ENCODE results near the gene RAB5B.
"Not testable (repeated sequence)": the region's sequence is repeated elsewhere in the genome, so short reads cannot be mapped to it uniquely, and the experiment has no call there.

Gene RAB5B

GRCh38 chr12:55940065-55940732 is 33.7 kb upstream of the RAB5B start:
- in situ Hi-C loops (cut with MboI; ENCODE audit: low sequenced_read_pairs) = no loop called here

GRCh38 chr12:55942055-55942454 is 31.8 kb upstream of the RAB5B start:
- in situ Hi-C loops (cut with MboI; ENCODE audit: low sequenced_read_pairs) = no loop called here

DNA sequence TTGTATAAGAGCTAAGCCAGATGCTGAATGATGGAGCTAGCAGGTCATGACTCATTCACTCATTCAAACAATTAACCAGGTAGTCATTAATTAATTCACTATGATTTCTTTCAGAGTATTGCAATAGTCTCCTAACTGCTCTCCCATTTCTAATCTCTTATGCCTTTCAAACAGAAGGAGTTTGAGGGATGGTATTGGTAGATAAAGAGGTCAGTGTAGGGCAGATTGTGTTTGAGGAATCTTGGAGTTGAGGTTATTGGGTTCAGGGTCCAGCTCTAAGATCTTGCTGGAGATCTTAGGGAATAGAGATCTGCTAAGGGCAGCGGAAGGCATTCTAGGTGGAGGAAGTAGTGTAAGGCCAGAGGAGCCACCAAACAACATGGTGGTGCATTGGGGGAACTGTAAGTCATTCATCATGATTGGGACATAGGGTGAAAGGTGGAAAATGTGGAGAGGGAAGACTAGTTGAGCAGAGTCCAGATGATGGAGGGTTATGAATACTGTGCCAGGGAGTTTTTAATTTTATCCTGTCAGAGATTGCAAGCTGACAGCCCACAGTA is 31.2 kb upstream of the RAB5B start:
- in situ Hi-C loops (cut with MboI; ENCODE audit: low sequenced_read_pairs) = no loop called here

GRCh38 chr12:55946553-55946952 is 27.3 kb upstream of the RAB5B start:
- in situ Hi-C loops (cut with MboI; ENCODE audit: low sequenced_read_pairs) = no loop called here

DNA sequence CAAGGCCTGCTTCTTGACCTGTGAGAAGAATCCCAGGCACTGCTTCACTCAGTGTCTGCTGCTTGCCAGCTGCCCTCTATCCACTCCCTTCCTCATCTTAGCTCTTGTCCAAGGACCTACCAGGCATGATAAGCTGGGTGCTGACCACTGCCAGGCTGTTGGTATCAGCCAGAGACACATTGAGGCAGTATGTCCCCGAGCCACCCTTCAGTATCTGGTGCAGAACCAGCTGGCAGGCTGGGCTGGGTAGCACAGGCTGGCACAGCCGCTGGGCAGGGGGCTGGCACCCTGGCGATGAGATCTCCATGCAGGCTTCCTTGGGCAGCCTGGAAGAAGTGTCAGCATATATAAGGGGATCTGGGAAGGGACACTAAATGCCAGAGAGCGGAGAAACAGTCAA is 18.5 kb upstream of the RAB5B start:
- in situ Hi-C loops (cut with MboI; ENCODE audit: low sequenced_read_pairs) = no loop called here

DNA sequence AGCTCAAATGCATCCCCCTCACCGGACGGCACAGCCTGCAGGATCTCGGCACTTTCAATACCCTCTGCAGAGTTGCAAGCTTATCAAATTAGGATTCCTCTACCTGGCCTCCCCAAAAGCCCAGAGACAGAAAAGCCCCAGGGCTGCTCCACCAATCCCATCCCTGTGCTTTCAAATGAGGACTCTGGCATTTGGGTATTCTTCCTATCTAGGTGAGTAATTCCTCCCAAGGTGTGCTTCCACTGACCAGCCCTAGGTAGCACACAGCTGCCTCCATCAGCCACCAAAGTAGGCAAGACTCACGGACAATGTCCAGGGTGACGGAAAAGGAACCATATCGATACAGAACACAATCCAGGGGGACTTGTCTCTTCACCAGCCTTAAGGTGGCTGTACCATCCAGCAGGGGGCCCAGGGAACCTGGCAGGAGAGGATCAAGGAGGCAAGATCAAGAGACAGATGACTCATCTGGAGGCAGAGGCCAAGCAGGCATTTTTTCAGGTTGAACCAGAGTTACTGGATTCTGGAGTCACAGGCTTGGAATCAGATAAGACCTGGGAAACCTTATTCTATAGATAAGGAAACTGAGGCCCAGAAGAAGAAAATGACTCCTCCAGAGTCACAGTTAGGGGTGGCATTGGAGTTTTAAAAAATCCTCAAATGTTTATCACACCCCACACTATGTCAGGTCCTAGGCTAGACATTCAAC is 17.9 kb upstream of the RAB5B start:
- in situ Hi-C loops (cut with MboI; ENCODE audit: low sequenced_read_pairs) = no loop called here

DNA sequence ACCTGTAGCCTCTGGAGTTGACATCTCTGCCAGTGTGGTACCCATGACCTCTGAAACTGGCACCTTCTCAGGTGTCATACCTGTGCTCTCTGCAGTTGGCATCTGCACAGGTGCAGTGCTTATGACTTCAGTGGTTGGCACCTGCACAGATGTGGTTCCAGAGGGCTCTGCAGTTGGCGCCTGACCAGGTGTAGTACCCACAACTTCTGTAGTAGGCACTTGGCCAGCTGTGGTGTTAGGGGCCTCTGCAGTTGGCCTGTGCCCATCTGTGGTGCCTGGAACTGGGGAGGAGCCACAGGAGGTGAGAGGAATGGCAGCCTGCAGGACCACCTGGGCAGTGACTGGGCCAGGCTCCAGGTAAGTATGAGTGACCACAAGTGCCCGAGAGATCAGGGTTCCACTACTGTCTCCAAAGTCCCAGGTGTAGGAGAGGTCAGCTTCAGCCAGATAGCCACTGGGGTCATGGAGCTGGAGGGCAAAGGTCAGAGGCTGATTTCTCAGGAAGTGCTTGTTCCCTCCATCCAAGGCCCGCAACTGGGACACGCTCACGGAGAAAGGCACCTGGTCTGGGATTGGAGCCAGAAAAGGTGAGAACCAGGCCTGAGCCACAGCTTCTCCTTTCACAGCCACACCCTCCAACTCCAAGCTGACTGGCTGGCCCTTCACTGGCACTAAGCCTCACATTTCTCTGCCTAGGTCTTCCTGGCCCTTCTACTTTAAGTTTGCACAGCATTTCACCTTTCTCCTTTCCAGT is 16.6 kb upstream of the RAB5B start:
- in situ Hi-C loops (cut with MboI; ENCODE audit: low sequenced_read_pairs) = no loop called here

GRCh38 chr12:55963760-55964159 is 10.1 kb upstream of the RAB5B start:
- in situ Hi-C loops (cut with MboI; ENCODE audit: low sequenced_read_pairs) = no loop called here

DNA sequence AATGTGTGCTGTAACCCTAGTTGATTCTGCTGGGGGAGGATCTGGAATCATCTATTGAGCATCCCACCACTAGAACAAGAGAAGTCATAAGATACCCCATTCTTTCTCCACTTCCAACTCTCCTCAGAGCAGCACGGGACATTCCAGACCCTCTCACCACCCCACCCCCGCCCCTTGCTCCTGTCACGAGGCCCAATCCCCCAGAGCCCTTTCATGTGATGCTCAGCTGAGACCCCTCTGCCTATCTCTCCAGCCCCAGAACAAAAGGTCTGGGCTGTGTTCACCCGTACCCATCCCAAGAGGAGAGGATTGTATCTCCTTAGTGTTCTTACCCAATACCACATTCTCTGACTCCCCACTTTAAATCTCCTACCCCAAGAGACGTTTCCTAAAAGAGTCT is 8.6 kb upstream of the RAB5B start:
- in situ Hi-C loops (cut with MboI; ENCODE audit: low sequenced_read_pairs) = no loop called here

GRCh38 chr12:55965941-55966407 is 7.9 kb upstream of the RAB5B start, which contains the start of gene PMEL:
Gene PMEL, minus strand, starts transcription at chr12:55966042. Its CDS starts 31 bp downstream, at chr12:55966011.
- in situ Hi-C loops (cut with MboI; ENCODE audit: low sequenced_read_pairs) = no loop called here

DNA sequence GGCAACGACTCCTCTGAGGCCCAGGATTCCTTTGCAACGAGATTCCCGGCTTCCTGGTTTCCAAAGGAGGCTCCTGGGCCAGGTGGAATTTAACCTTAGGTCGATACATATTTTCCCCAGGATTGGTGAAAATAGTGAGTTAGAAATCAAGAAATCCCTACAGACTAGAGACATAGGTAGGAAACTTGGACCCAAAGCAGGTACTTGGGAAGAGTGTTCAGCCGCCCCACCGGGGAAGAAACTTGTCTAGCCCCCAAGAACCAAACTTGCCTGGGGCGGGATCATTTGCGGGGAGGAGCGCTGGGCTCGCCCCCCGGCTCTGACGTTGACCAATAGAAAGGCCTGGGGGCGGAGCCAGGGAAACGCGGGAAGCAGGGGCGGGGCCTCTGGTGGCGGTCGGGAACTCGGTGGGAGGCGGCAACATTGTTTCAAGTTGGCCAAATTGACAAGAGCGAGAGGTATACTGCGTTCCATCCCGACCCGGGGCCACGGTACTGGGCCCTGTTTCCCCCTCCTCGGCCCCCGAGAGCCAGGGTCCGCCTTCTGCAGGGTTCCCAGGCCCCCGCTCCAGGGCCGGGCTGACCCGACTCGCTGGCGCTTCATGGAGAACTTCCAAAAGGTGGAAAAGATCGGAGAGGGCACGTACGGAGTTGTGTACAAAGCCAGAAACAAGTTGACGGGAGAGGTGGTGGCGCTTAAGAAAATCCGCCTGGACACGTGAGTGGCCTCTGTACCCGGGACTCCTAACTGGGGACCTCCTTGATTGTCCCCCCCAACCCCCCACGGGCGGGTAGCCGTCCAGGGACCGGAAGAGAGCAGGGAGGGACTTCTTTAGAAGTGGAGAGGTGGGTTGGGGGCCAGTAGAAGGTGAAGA is 7.2 kb upstream of the RAB5B start, which contains the start of gene CDK2:
CDK2 (plus strand) TSS at position 423 of the 874 bp plus-strand sequence; CDS start at position 602, 179 bp downstream.
- in situ Hi-C loops (cut with MboI; ENCODE audit: low sequenced_read_pairs) = no loop called here

- in situ Hi-C loops (cut with MboI; ENCODE audit: low sequenced_read_pairs) = no loop called here
These were observed 4.5 kb upstream of the RAB5B start for GRCh38 chr12:55969356-55969755.

DNA sequence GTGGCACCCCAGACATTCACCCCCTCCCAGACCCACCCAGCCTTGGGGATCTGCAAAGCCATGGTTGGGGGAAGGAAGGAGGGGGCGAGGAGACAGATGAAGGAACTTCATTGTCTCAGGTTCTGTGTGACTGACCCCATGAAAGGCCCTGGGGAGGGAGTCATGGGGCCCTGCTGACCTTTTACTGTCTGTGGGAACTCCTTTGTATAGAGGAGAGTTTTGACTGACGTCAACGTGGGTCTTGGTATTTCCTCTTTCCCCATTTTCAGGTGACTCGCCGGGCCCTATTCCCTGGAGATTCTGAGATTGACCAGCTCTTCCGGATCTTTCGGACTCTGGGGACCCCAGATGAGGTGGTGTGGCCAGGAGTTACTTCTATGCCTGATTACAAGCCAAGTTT is 3.1 kb upstream of the RAB5B start:
- in situ Hi-C loops (cut with MboI; ENCODE audit: low sequenced_read_pairs) = no loop called here

GRCh38 chr12:55972042-55972441 is 1.8 kb upstream of the RAB5B start:
- in situ Hi-C loops (cut with MboI; ENCODE audit: low sequenced_read_pairs) = no loop called here

DNA sequence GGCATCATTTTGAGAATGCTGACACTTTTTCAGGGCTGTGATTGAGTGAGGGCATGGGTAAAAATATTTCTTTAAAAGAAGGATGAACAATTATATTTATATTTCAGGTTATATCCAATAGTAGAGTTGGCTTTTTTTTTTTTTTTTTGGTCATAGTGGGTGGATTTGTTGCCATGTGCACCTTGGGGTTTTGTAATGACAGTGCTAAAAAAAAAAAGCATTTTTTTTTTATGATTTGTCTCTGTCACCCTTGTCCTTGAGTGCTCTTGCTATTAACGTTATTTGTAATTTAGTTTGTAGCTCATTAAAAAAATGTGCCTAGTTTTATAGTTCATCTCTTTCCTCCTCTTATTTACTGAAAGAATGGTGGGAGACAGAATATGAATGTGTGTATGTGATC is 1.4 kb upstream of the RAB5B start:
- in situ Hi-C loops (cut with MboI; ENCODE audit: low sequenced_read_pairs) = no loop called here

GRCh38 chr12:55972911-55973598 is 823 bp upstream of the RAB5B start:
- in situ Hi-C loops (cut with MboI; ENCODE audit: low sequenced_read_pairs) = no loop called here

- in situ Hi-C loops (cut with MboI; ENCODE audit: low sequenced_read_pairs) = no loop called here
These were observed 441 bp downstream of the RAB5B start for GRCh38 chr12:55974308-55974730.

DNA sequence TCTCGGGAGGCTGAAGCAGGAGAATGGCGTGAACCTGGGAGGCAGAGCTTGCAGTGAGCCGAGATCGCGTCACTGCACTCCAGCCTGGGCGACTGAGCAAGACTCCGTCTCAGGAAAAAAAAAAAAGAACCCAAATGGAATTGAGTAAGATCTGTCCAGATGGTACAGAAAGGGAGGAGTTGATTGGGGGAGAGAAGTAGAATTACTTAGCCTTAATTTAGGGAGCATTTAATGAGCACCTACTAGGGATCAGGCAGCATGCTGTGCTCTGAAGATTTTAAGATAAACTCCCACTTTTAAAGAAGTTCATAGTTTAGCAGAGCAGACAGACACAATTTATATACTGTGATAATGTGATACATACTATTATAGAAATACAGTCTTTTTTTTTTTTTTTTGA is 4.5 kb downstream of the RAB5B start:
- in situ Hi-C loops (cut with MboI; ENCODE audit: low sequenced_read_pairs) = no loop called here

DNA sequence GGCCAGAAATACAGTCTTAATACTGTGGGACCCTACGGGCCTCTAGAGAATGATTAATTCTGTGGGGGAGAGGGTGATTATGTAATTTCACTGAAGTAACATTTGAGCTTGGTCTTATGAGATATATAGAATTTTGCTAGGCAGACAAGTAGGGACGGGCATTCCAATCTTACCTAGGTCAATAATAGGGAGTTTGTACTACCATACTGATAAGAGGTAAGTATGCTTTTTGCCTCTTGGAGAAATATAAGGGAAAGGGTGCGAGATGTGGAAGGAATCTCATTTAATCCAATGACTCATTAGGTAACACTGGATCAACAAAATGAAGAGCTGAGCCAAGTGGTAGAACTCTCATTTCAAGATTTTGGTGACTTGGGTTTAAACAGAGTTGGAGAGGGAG is 5.2 kb downstream of the RAB5B start:
- in situ Hi-C loops (cut with MboI; ENCODE audit: low sequenced_read_pairs) = no loop called here

DNA sequence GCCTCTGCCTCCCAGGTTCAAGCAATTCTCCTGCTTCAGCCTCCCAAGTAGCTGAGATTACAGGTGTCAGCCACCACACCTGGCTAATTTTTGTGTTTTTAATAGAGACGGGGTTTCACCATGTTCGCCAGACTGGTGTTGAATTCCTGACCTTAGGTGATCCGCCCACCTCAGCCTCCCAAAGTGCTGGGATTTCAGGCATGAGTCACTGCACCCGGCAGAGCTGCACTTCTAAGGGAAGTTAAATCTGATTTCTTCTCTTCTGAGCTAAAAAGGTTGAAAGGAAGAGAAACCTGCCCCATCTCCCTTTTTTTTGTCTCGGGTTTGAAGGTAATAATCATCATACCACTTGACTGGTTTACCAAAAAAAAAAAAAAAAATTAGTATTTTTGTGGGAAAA is 8.0 kb downstream of the RAB5B start:
- in situ Hi-C loops (cut with MboI; ENCODE audit: low sequenced_read_pairs) = not testable (repeated sequence)

All from HL-60/S4 (cell line).